ENCODE results near the gene RTL1.

The RTL1 gene

DNA sequence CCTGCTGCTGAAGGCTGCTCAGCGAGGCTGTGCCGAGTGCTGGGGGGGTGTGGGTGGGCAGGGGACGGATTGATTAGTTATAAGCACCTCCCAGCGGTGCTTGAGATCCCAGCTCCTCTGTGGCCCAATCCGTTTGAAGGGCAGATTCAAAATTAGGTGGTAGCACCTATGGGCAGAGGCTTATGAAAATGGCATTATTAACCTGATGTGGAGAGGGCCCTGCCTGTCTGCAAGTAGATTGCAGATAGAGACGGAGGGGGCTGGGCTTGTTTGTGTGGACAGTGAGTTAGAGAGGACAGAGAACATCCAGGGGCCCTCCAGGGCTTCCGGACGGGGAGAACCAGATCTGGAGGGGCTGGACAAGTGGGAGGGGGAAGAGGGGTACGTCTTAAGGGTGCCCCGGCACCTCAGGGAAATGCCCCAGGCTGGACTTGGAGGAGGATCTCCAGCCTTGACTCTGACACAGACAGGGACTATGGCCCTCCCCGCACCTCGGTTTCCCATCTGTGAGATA, at the start of gene RTL1:
TSS of gene RTL1 (minus strand) at position 51 of the 514 bp plus-strand sequence. CDS start 18,934 bp downstream, outside the sequence.
- DNase-seq = no peak

DNA sequence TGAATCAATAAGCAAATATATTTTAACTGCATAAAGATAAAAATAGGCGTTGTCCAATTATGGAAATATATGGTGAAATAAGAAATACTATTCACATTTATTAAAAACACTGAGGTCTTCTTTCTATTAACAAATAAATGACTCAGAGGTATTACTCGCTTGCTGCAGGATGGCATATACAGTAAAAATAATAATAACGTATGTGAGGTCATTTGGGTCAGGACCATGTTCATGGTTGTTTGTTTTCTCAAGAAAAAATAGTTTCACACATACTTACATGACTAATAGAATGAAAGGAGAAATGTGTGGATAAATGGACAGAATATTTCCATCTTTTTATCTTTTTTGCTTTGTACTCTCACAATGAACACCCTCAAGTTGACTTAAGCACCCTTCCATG, 46.5 kb upstream of the RTL1 start:
- DNase-seq = no peak

DNA sequence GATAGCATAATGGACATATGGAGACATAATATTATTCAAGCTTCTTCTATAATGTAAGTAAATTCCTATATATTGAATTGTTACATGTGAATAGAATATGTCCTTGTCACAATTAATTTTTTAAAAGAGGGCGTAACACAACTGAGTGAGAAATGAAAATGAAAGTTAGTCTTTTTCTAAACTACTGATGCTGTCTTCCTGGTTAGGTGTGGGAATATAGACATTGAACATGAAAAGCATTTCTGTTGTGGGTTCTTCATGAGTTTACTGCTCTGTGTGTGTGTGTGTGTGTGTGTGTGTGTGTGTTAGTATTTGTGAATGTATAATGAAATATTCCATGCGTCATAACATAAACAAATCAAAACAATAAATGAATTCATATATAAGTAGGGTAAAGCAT, 40.5 kb upstream of the RTL1 start:
- no peak for DNase-seq

DNA sequence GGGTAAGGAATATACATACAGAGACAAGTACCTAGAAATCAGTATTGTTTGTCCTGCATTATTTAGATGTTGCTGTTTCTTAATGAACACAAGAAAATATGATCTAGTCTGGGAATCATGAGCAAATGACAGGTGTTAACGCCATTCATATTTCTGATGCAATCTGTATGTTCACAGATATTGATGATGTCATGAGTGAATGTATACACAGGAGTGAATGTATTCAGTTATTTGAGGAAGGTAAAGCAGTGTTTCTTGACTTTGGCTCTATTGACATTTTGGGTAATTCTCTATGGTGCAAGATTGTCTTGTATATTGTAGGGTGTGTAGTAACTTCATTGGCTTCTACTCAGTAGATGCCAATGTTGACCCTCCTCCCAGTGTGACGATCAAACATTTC, 26.7 kb upstream of the RTL1 start:
- no peak for DNase-seq

DNA sequence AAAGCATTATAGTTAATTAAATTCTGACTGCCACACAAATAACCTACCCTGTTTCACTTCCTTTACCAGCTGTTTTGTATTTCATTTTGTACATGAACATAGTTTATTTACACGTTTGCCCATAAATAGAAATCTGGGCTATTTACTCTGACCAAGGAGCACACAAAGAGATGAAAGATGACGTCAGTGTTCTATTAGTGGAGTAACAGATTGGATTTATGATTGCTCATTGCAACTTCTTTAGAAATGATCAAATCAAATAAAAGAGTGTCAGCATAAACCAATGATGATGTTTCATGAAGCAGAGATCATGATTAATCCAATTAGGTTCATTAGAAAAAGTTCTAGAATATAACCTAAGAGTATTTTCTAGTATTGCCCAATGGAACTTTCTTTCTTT, 12.0 kb upstream of the RTL1 start:
- DNase-seq = no peak

DNA sequence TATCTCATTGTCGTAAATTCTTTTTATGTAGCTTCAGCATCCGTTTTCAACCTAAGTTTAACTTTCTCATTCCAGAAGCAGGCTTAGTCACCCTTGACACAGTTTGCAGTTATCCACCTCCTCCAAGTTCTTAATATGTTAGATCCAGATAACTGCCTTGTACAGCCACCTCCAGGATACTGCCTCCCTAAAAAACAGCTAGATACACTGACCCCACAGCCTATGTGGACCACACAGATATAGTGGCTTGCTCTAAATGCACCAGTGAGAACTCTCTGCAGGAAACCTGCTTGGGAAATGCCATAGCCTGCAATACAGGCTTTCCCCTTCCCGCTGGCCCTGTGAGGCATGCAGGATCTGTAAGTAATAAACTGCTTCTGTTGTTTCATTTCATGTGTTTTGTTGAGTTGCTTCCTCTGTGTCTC, 11.1 kb upstream of the RTL1 start:
- no peak for DNase-seq

GRCh38 chr14:100911665-100912316, 8.3 kb upstream of the RTL1 start:
- DNase-seq = no peak

DNA sequence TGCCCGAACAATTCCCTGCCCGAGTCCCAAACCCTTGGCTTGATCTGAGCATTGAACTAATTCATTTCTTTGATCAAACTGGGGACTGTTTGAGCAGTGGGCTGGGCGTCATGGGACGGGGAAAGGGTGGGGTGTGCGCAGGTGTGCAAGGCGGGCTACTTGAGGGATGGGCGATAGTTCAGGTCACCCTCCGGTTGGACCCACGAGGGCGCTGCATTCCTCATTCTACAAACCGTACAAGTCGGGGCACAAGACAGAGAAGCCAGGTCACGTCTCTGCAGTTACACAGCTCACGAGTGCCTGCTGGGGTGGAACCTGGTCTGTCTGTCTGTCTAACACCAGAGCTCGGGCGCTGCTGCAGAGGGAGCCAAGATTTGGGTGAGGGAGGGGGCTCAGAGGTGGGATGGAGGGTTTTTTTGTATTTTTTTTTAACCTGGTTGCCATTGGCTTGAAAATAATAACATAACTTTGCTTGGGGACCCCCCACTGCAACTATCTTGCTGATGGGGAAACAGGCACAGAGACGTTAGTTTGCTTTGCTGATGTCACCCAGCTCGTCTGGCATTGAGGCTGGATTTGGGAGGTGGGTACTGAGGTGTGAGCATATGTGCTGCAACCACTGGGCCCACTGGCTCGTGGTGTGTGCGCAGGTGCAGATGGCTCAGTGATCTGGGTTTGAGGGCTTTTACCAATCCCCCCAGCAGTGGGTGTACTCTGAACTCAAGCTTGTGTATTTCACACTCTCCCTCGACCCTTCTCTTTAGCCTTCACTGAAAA, 7.6 kb upstream of the RTL1 start:
- DNase-seq = no peak

DNA sequence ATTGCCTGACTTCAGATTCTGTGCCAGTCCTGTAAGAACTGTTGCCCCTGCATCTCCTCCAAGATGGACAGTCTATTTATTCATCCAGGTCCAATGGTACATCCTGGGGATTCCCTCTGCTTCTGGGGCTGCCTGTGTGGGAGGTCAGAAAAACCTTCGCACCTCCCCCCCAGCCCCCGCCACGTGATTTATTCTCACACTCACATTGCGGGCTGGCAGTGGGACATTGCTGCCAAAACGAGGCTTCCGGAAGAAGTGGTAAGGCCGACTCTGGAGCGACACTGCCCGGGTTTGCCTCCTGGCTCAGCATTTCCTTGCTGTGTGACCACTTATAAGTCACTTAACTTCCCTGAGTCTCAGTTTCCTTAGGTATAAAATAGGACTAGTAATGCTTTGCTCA, 5.9 kb upstream of the RTL1 start:
- no peak for DNase-seq

DNA sequence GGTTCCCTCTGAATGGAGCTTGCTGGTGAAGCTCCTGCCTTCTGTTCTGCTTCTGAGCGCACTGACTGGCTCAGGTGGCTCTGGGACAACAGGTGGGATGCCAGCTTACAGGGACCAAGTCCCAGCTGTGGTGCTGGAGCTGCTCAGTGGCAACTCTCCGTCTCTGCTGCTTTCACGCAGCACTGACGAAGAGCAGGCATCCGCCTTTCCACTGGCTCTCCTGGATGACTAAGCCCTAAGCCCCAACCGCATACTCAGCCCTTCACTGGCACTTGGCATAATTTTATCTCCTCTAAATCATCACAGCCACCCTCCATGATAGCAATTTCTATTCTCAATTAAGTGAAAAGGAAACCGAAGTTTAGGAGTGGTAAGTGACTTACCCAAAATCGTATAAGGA, 3.7 kb upstream of the RTL1 start:
- no peak for DNase-seq

GRCh38 chr14:100906420-100906819, 2.9 kb upstream of the RTL1 start:
- DNase-seq = no peak

- DNase-seq = no peak
Observed at GRCh38 chr14:100905166-100905565, 1.6 kb upstream of the RTL1 start.

DNA sequence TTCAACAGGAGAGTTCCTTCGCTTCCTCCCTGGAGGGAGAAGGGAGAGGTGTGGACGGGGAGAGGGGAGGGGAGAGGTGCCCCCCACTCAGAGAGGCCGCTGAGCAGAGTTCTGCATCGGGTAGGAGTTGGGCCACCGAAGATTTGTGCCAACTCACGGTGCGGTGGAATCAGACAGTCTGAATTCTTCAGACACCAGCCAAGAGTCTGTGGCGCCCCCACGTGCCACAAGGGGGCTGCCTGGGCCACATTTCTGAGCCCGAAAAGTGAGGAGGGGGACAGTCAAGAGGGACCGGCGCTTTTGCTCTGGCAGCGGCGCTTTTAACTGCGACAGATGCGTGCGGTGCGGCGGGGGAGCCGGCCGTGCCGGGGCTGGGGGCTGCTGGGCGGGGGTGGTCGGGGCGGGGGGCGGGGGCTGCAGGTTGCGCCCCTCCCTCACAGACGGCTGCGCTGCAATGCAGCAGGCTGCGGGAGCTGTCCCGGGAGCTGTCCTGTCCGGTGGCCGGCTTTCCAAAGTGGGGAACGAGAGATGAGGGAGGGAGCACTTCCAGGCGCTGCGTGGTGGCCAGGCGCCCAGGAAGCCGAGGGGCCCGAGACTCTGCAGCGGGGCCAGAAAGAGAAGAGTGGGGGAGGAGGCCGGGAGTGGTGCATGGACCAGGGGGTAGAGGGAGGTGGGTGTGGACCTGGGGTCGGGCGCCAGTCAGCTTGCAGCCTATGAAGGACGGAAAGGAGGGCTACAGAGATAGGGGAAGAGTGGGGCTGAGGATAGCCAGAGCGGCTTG, 975 bp upstream of the RTL1 start:
- DNase-seq = no peak

- no peak for DNase-seq
Observed at GRCh38 chr14:100903134-100903468, 421 bp downstream of the RTL1 start.

DNA sequence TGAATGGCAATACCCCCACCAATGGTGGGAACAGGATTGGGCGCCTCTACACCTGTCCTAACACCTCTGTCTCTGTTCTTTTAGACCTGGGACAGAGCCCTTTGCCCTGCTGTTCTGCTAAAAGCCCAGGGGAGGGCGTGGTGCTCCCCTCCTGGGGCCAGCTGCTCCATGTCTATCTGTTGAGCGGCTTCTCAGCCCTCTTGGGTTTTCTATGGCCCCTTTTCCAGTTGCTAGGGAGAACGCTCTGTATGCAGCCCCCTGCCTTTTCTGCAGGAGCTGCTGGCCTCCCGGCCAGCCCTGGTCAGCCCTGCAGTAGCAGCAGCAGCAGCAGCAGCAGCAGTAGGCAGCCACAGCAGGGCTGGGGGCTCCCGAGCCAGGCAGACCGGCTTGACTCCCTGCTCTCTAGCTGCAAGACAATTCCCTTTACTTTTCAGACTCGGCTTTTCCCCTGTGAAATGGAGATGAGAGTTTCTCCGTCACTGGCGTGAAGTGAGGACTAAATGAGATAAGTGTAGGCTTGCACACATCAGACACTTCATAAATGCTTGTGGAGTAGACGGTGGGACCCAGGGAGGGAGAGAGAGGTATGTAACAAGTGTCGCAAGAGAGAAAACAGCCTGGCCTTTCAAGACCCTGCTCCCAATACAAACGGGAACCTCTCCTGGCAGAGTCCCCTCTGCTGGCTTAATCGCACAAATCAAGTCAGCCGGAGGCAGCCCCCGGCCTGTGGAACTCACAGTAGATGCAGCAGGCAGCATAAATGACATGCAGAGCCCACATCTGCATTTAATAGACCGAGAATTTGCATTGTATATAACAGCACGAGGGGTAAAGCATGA, 1.0 kb downstream of the RTL1 start:
- DNase-seq = no peak

GRCh38 chr14:100901391-100902183, 1.9 kb downstream of the RTL1 start:
- DNase-seq = no peak

- no peak for DNase-seq
Observed at GRCh38 chr14:100900837-100901390, 2.6 kb downstream of the RTL1 start.

- no peak for DNase-seq
Observed at GRCh38 chr14:100899884-100900771, 3.4 kb downstream of the RTL1 start.

DNA sequence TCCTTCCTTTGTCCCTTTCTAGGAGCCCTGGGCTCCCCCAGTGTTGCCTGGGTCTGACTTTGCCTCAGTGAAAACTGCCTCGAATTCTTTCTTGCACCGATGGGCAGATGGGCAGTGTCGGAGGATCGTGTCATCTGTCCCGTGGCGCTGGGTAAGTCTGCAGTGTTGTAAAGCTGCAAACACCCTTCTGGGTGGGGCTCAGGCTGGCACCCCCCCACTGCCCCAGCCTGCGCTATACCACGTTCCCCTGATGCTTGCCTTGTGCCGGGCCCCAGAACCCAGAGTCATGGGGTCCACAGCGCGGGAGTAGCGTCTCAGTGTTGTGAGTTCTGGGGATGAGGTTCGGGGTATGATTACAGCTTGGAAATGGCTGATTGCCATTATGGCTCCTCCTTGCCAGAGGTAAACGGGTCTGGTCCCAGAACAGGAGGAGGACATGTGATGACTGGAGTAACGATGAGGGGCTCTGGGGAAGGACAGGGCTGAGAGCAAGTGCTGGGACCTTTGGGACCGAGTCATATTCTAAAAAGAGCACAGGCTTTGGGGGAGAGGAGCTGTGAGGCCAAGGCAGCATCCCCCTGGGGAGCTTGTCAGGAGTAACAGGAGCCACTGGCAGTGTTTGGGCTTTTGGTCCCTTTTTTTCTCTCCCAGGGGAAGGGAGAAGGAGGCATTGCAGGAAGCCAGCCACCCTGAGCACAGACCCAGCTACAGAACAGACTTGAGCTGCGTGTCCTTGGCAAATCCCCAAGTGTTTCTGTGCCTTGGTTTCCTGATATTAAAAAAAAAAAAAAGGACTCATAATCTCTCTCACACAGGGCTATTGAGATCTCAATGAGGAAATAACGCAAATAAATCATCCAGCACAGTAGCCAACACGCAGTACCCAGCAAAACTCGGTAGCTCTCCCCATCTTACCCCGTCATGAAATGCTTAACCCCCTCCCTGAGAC, 4.3 kb downstream of the RTL1 start:
- no peak for DNase-seq

All from activated naive CD4-positive, alpha-beta T cell treated with Interleukin-2 at 50 U/mL for 16 hours (primary cell).